ENCODE results near the gene SEMA3A.
A peak's percentile ranks its signal among the peaks of the same experiment; 100 is the strongest.

The SEMA3A gene

GRCh38 chr7:84190016-84190705 lies 4.4 kb downstream of the SEMA3A start:
- no peak for TF ChIP-seq CTCF (IDR thresholded peaks at IDR 0.05; ENCODE audit: control insufficient read depth, extremely low read depth, insufficient read depth)
- DNase-seq (ENCODE audit: low read depth), result no peak
- no peak overlapping the region for H3K4me3 ChIP-seq (ENCODE audit: low read depth, low read length)

DNA sequence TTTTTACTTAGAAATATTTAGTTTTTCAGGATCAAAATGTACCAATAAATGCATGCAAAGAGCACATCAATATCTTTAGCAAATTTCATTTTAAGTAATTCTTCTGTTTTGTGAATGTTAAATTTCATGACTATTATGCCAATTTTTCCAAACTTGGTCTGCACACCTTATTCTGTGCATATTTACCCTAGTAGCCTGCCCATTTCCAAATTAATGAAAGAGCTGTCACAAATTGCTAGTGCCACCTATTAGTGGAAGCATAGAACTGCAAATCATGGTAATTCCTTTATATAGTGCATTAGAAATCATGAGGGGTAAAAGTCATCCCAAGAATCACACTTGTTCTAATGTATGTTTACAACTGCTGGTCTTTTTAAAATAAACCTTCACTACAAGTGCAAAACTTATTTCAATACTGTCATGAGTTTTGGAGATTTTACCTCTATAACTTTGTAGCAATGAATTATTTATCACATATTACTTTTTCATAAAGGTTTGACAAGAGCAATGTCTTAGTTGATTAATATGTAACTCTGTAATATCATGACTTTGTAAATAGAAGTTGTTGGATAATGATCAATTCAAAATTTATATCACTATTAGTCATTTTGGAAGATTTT lies 5.7 kb downstream of the SEMA3A start:
- no peak for DNase-seq (ENCODE audit: low read depth)
- H3K4me3 ChIP-seq (ENCODE audit: low read depth, low read length), result no peak overlapping the region
- peak; percentile 64 for TF ChIP-seq CTCF (IDR thresholded peaks at IDR 0.05; ENCODE audit: control insufficient read depth, extremely low read depth, insufficient read depth)

DNA sequence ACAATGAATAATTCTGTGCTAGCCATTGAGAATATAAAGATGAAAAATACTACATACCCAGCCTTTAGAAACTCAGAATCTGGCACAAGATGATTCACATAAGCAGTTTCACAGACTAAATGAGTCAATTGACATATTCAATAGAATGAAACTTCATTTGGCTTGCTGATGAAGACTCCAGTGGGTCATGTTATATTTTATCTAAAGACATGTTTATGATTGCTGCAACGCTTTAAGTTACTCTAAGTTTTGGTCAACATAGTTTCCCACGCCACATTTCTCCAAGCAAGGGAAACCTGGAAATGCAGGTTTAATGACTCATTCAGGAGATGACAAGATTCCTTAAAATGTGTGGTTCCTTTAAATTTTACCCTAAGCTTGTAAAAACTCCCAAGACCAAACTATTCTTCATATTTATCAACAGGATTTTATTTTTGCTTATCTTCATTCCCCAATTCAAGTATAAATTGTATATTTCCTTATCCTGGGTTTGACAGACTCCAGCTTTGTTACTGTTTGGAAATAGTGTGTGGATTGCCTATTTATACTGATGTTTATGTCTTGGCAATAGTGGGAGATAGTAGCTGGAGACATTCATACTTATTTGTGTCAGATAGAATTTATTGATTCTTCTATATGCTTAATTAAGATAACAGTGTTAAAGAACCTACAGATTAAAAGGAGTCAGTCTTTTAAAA lies 6.6 kb downstream of the SEMA3A start:
- no peak for TF ChIP-seq CTCF (IDR thresholded peaks at IDR 0.05; ENCODE audit: control insufficient read depth, extremely low read depth, insufficient read depth)
- no peak for DNase-seq (ENCODE audit: low read depth)

DNA sequence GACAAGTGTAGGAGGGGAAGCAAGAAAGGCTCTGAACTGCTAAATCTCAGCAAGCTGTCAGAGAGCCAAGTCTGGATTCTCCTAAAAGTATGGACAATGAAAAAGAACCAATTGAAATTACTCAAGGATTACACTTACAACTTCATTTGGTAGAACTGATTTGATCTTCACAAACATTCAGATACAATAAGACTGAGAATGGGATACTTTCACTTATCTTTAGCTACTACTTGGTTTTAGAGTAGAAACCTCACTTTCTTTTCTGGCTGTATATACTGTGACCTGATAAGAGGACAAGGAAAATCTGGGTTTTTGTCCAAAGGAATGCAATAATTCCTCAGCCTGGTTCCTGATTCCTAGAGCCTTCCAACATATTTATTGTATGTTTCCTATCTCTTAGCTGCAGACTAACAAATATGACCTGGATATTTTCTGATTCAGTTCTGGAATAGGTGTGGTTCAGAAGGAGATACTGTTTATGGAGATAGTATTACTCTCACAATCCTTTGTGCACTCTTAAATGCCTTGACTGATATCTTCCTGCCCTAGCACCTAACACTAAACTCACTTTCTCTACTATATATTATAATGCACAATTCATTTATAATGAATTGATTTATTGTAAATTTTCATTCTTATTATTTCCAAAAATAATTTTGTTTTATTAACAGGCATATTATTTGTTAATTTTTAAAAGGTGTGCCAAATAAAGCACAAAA lies 7.3 kb downstream of the SEMA3A start:
- no peak for DNase-seq (ENCODE audit: low read depth)

More for the DNA sequence above, 6.6 kb downstream of the SEMA3A start:
- H3K4me3 ChIP-seq (ENCODE audit: low read depth, low read length), result no peak overlapping the region

GRCh38 chr7:84183741-84184140 lies 10.8 kb downstream of the SEMA3A start:
- no peak overlapping the region for H3K4me3 ChIP-seq (ENCODE audit: low read depth, low read length)
- no peak for DNase-seq (ENCODE audit: low read depth)
- TF ChIP-seq CTCF (IDR thresholded peaks at IDR 0.05; ENCODE audit: control insufficient read depth, extremely low read depth, insufficient read depth), result no peak

More for the DNA sequence above, 7.3 kb downstream of the SEMA3A start:
- H3K4me3 ChIP-seq (ENCODE audit: low read depth, low read length), result no peak overlapping the region
- no peak for TF ChIP-seq CTCF (IDR thresholded peaks at IDR 0.05; ENCODE audit: control insufficient read depth, extremely low read depth, insufficient read depth)

- no peak for DNase-seq (ENCODE audit: low read depth)
- no peak overlapping the region for H3K4me3 ChIP-seq (ENCODE audit: low read depth, low read length)
- TF ChIP-seq CTCF (IDR thresholded peaks at IDR 0.05; ENCODE audit: control insufficient read depth, extremely low read depth, insufficient read depth), result no peak
These were observed 12.3 kb downstream of the SEMA3A start for GRCh38 chr7:84182301-84182700.
